ENCODE results near the gene SLC35A3. TPM values are rescaled to one million over a fixed set of nuclear protein-coding genes. Genes with fewer than 3 reads are reported as not detected.

The SLC35A3 gene
- total and polyA plus RNA-seq, 7 experiments from 2014 or later = 13.9 to 31.6 (median 24.2) TPM

GRCh38 chr1:99979091-99979490 lies 9.3 kb downstream of the SLC35A3 start:
- Histone ChIP-seq H3K4me3 (ENCODE audit: low read length) (no peak overlapping the region), H3K4me1 (ENCODE audit: control insufficient read depth in 2 of 2, insufficient read depth in 2 of 2, low read length in 2 of 2) (no peaks in the 10 kb centered on the region), H3K27ac (ENCODE audit: low read depth, low read length) (no peak overlapping the region), H3K9me3 (ENCODE audit: control insufficient read depth in 2 of 3, low read length in 3 of 3) (no peaks in the 10 kb centered on the region), H3K27me3 (ENCODE audit: control insufficient read depth in 2 of 2, insufficient read depth in 2 of 2, low read length in 2 of 2) (no peaks in the 10 kb centered on the region), H3K36me3 (ENCODE audit: control insufficient read depth in 2 of 3, insufficient read depth in 3 of 3, low read length in 3 of 3) (peaks cover 0 to 10% (median 0%) of the 10 kb centered on the region in 3 experiments)
- CTCF ChIA-PET = no interaction called here
- no peak for ATAC-seq
- Mint-ChIP-seq H3K4me1 (peaks cover 3 to 39% (median 11%) of the 10 kb centered on the region in 7 donors), H3K27ac (no peak overlapping the region), H3K27me3 (no peaks in the 10 kb centered on the region), H3K4me3 (no peak overlapping the region), H3K9me3 (peaks cover 0 to 4% (median 0%) of the 10 kb centered on the region in 11 donors), H3K36me3 (peaks cover 0 to 32% (median 15%) of the 10 kb centered on the region in 5 donors)
- POLR2A ChIA-PET = no interaction called here
- DNase-seq = no peak
- intact Hi-C loops (cut with micrococcal nuclease) = no loop called here

GRCh38 chr1:99980928-99981327 lies 11.1 kb downstream of the SLC35A3 start:
- H3K27me3 ChIP-seq (ENCODE audit: control insufficient read depth in 2 of 2, insufficient read depth in 2 of 2, low read length in 2 of 2) = no peaks in the 10 kb centered on the region
- peaks cover 0 to under 1% (median 0%) of the 10 kb centered on the region in 3 experiments for H3K36me3 ChIP-seq (ENCODE audit: control insufficient read depth in 2 of 3, insufficient read depth in 3 of 3, low read length in 3 of 3)
- ATAC-seq (no peak), DNase-seq (no peak)
- Mint-ChIP-seq H3K36me3 (peaks cover 0 to 44% (median 25%) of the 10 kb centered on the region in 5 donors), H3K27me3 (no peaks in the 10 kb centered on the region), H3K4me3 (no peak overlapping the region), H3K4me1 (peaks cover 6 to 50% (median 21%) of the 10 kb centered on the region in 7 donors), H3K9me3 (peaks cover 0 to 10% (median 0%) of the 10 kb centered on the region in 11 donors), H3K27ac (no peak overlapping the region)
- H3K4me3 ChIP-seq (ENCODE audit: low read length) = no peak overlapping the region
- ChIA-PET POLR2A (no interaction called here), CTCF (no interaction called here)
- no peak overlapping the region for H3K27ac ChIP-seq (ENCODE audit: low read depth, low read length)
- H3K4me1 ChIP-seq (ENCODE audit: control insufficient read depth in 2 of 2, insufficient read depth in 2 of 2, low read length in 2 of 2) = peaks cover 0 to 2% of the 10 kb centered on the region in 2 donors
- no peaks in the 10 kb centered on the region for H3K9me3 ChIP-seq (ENCODE audit: control insufficient read depth in 2 of 3, low read length in 3 of 3)
- intact Hi-C loops (cut with micrococcal nuclease) = no loop called here

- no peak overlapping the region for H3K27ac ChIP-seq (ENCODE audit: low read depth, low read length)
- ATAC-seq = no peak
- CTCF ChIA-PET = no interaction called here
- H3K4me1 Mint-ChIP-seq = peaks cover 6 to 24% (median 15%) of the 10 kb centered on the region in 7 donors
- H3K4me1 ChIP-seq (ENCODE audit: control insufficient read depth in 2 of 2, insufficient read depth in 2 of 2, low read length in 2 of 2) = peaks cover 0 to 3% of the 10 kb centered on the region in 2 donors
- H3K4me3 Mint-ChIP-seq = no peak overlapping the region
- intact Hi-C loops (cut with micrococcal nuclease) = no loop called here
- H3K27me3 Mint-ChIP-seq = no peaks in the 10 kb centered on the region
- H3K9me3 ChIP-seq (ENCODE audit: control insufficient read depth in 2 of 3, low read length in 3 of 3) = no peaks in the 10 kb centered on the region
- H3K4me3 ChIP-seq (ENCODE audit: low read length) = no peak overlapping the region
- H3K27me3 ChIP-seq (ENCODE audit: control insufficient read depth in 2 of 2, insufficient read depth in 2 of 2, low read length in 2 of 2) = no peaks in the 10 kb centered on the region
- no peak overlapping the region for H3K27ac Mint-ChIP-seq
- no peak for DNase-seq
- POLR2A ChIA-PET = interaction anchor here (1.3 kb wide), 1 partner anchor 17 kb away, joined by 4 read pairs; the partner anchor contains the start of gene SLC35A3
- H3K36me3 Mint-ChIP-seq = peaks cover 0 to 44% (median 42%) of the 10 kb centered on the region in 5 donors
- peaks cover 0 to 4% (median 0%) of the 10 kb centered on the region in 3 experiments for H3K36me3 ChIP-seq (ENCODE audit: control insufficient read depth in 2 of 3, insufficient read depth in 3 of 3, low read length in 3 of 3)
- peaks cover 0 to 27% (median 8%) of the 10 kb centered on the region in 11 donors for H3K9me3 Mint-ChIP-seq
These were observed 16.9 kb downstream of the SLC35A3 start for GRCh38 chr1:99986656-99987225.

GRCh38 chr1:99988210-99988765 lies 18.5 kb downstream of the SLC35A3 start:
- H3K27me3 ChIP-seq (ENCODE audit: control insufficient read depth in 2 of 2, insufficient read depth in 2 of 2, low read length in 2 of 2) = no peaks in the 10 kb centered on the region
- H3K4me3 Mint-ChIP-seq = no peak overlapping the region
- peaks cover 0 to 4% (median 0%) of the 10 kb centered on the region in 3 experiments for H3K36me3 ChIP-seq (ENCODE audit: control insufficient read depth in 2 of 3, insufficient read depth in 3 of 3, low read length in 3 of 3)
- peaks cover 0 to 38% (median 9%) of the 10 kb centered on the region in 11 donors for H3K9me3 Mint-ChIP-seq
- H3K4me3 ChIP-seq (ENCODE audit: low read length) = no peak overlapping the region
- no peak overlapping the region for H3K27ac Mint-ChIP-seq
- H3K27ac ChIP-seq (ENCODE audit: low read depth, low read length) = no peak overlapping the region
- DNase-seq = no peak
- POLR2A ChIA-PET = interaction anchor here (1.3 kb wide), 1 partner anchor 19 kb away, joined by 4 read pairs; the partner anchor contains the start of gene SLC35A3
- peaks cover 4 to 55% (median 52%) of the 10 kb centered on the region in 5 donors for H3K36me3 Mint-ChIP-seq
- no peaks in the 10 kb centered on the region for H3K27me3 Mint-ChIP-seq
- ATAC-seq = no peak
- no peaks in the 10 kb centered on the region for H3K9me3 ChIP-seq (ENCODE audit: control insufficient read depth in 2 of 3, low read length in 3 of 3)
- CTCF ChIA-PET = no interaction called here
- peaks cover 0 to 3% of the 10 kb centered on the region in 2 donors for H3K4me1 ChIP-seq (ENCODE audit: control insufficient read depth in 2 of 2, insufficient read depth in 2 of 2, low read length in 2 of 2)
- intact Hi-C loops (cut with micrococcal nuclease) = no loop called here
- H3K4me1 Mint-ChIP-seq = peaks cover 6 to 24% (median 15%) of the 10 kb centered on the region in 7 donors

GRCh38 chr1:99992044-99992722 lies 22.4 kb downstream of the SLC35A3 start:
- peaks cover 0 to 36% (median 8%) of the 10 kb centered on the region in 11 donors for H3K9me3 Mint-ChIP-seq
- POLR2A ChIA-PET = no interaction called here
- CTCF ChIA-PET = no interaction called here
- Histone ChIP-seq H3K4me3 (ENCODE audit: low read length) (no peak overlapping the region), H3K4me1 (ENCODE audit: control insufficient read depth in 2 of 2, insufficient read depth in 2 of 2, low read length in 2 of 2) (no peaks in the 10 kb centered on the region), H3K27ac (ENCODE audit: low read depth, low read length) (no peak overlapping the region), H3K9me3 (ENCODE audit: control insufficient read depth in 2 of 3, low read length in 3 of 3) (no peaks in the 10 kb centered on the region), H3K36me3 (ENCODE audit: control insufficient read depth in 2 of 3, insufficient read depth in 3 of 3, low read length in 3 of 3) (peaks cover 0 to 16% (median 4%) of the 10 kb centered on the region in 3 experiments), H3K27me3 (ENCODE audit: control insufficient read depth in 2 of 2, insufficient read depth in 2 of 2, low read length in 2 of 2) (no peaks in the 10 kb centered on the region)
- H3K27ac Mint-ChIP-seq = no peak overlapping the region
- no peak for ATAC-seq
- peaks cover 0 to 7% (median 4%) of the 10 kb centered on the region in 7 donors for H3K4me1 Mint-ChIP-seq
- intact Hi-C loops (cut with micrococcal nuclease) = no loop called here
- H3K4me3 Mint-ChIP-seq = no peak overlapping the region
- DNase-seq = no peak
- no peaks in the 10 kb centered on the region for H3K27me3 Mint-ChIP-seq
- H3K36me3 Mint-ChIP-seq = peaks cover 10 to 65% (median 49%) of the 10 kb centered on the region in 5 donors

- Mint-ChIP-seq H3K36me3 (peaks cover 10 to 62% (median 49%) of the 10 kb centered on the region in 5 donors), H3K27ac (no peak overlapping the region), H3K27me3 (no peaks in the 10 kb centered on the region), H3K9me3 (peaks cover 0 to 36% (median 8%) of the 10 kb centered on the region in 11 donors), H3K4me3 (no peak overlapping the region), H3K4me1 (peaks cover 0 to 7% (median 4%) of the 10 kb centered on the region in 7 donors)
- Histone ChIP-seq H3K9me3 (ENCODE audit: control insufficient read depth in 2 of 3, low read length in 3 of 3) (no peaks in the 10 kb centered on the region), H3K27me3 (ENCODE audit: control insufficient read depth in 2 of 2, insufficient read depth in 2 of 2, low read length in 2 of 2) (no peaks in the 10 kb centered on the region), H3K4me1 (ENCODE audit: control insufficient read depth in 2 of 2, insufficient read depth in 2 of 2, low read length in 2 of 2) (no peaks in the 10 kb centered on the region), H3K36me3 (ENCODE audit: control insufficient read depth in 2 of 3, insufficient read depth in 3 of 3, low read length in 3 of 3) (peaks cover 0 to 16% (median 4%) of the 10 kb centered on the region in 3 experiments), H3K4me3 (ENCODE audit: low read length) (no peak overlapping the region), H3K27ac (ENCODE audit: low read depth, low read length) (no peak overlapping the region)
- no peak for DNase-seq
- ChIA-PET CTCF (no interaction called here), POLR2A (no interaction called here)
- intact Hi-C loops (cut with micrococcal nuclease) = no loop called here
- no peak for ATAC-seq
These were observed 23.1 kb downstream of the SLC35A3 start for GRCh38 chr1:99992760-99993467.
